ENCODE data around the gene ZC3H8. TPM values are rescaled to one million over a fixed set of nuclear protein-coding genes. Genes with fewer than 3 reads are reported as not detected.
"Not testable (repeated sequence)": the region's sequence is repeated elsewhere in the genome, so short reads cannot be mapped to it uniquely, and the experiment has no call there.

Gene ZC3H8
- total RNA-seq, 1 donor from 2014 or later = 5.0 TPM

DNA sequence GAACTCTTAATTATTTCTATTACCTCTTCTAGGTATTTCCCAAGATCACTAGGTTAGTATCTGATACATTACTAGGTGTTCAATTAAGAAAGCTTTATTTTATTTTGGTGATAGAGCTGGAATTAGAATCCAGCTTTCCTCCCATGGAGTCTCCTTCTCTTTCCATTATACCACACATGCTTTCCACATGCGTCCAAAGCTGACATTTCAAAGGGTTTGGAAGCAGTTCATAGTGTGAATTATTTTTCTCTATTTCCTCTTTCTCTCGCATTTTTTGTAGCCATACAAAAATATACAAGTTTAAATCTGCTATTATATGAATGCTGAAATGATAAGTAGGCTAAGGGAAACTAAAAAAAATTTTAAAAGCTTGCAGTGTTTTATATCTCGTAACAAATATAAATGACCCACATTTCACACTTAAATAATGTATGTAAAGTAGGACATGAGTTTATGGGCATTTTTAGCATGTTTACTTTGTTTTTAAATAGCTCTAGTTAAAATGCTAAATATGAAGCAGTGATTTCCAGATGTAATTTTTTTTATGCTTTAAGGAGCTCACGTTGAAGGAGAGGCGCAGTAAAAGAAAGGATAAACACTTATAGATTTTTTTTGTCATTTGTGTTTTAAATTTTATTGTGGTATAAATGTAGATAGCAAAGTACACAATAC, 40.7 kb upstream of the ZC3H8 start:
- DNase-seq = no peak
- H3K27ac ChIP-seq = no peak overlapping the region
- no peak overlapping the region for H3K4me3 ChIP-seq
- no peak for TF ChIP-seq CTCF (IDR thresholded peaks at IDR 0.05)
- no peaks in the 10 kb centered on the region for H3K9me3 ChIP-seq
- H3K27me3 ChIP-seq (ENCODE audit: low read depth) = no peaks in the 10 kb centered on the region
- H3K36me3 ChIP-seq = no peaks in the 10 kb centered on the region
- intact Hi-C loops (cut with DNase I) = no loop called here
- H3K4me1 ChIP-seq = no peaks in the 10 kb centered on the region
- no peak for ATAC-seq

DNA sequence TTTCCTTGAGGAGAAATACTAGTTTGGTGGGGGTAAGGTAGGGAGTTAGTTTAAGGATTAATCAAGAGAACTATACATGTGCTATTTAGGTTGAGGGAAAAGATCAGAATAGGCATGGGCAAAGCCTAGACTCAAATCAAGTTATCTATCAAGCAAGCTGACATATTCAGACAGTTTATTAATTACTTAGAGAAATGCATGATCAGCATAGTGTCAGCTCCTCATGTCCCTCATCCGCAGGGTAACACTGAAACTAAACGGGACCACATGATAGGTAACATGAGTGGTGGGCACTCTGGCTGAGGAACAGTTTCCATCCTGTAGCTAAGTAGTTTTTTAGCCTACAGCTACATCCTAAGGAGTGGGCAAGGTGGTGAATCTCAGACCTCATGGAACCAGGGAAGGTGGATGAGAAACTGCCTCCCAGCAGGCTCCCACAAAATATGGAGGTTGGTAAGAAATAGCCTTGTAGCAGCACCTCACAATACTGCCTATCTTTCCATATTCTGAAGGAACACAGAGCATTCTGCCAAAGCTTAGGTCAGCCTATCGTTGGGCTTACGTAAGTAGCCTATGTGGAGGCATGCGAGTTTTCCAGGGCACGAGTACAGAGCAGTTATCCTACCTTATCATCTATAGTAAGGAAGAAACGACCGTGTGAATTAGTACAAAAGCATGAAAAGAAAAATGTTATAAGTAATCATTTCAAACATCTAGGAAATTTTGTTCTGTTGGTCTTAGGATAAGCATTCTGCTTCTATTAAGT, 39.0 kb upstream of the ZC3H8 start:
- no peaks in the 10 kb centered on the region for H3K4me1 ChIP-seq
- H3K4me3 ChIP-seq = no peak overlapping the region
- H3K36me3 ChIP-seq = no peaks in the 10 kb centered on the region
- DNase-seq (no peak), ATAC-seq (no peak)
- no peak overlapping the region for H3K27ac ChIP-seq
- no peaks in the 10 kb centered on the region for H3K27me3 ChIP-seq (ENCODE audit: low read depth)
- H3K9me3 ChIP-seq = no peaks in the 10 kb centered on the region
- TF ChIP-seq CTCF (IDR thresholded peaks at IDR 0.05) = no peak
- intact Hi-C loops (cut with DNase I) = no loop called here

- intact Hi-C loops (cut with DNase I) = no loop called here
- Histone ChIP-seq H3K4me1 (no peaks in the 10 kb centered on the region), H3K27me3 (ENCODE audit: low read depth) (no peaks in the 10 kb centered on the region), H3K9me3 (no peaks in the 10 kb centered on the region), H3K4me3 (no peak overlapping the region), H3K36me3 (no peaks in the 10 kb centered on the region), H3K27ac (no peak overlapping the region)
- no peak for DNase-seq
- ATAC-seq = no peak
- no peak for TF ChIP-seq CTCF (IDR thresholded peaks at IDR 0.05)
These were observed 35.8 kb upstream of the ZC3H8 start for GRCh38 chr2:112290648-112291047.

DNA sequence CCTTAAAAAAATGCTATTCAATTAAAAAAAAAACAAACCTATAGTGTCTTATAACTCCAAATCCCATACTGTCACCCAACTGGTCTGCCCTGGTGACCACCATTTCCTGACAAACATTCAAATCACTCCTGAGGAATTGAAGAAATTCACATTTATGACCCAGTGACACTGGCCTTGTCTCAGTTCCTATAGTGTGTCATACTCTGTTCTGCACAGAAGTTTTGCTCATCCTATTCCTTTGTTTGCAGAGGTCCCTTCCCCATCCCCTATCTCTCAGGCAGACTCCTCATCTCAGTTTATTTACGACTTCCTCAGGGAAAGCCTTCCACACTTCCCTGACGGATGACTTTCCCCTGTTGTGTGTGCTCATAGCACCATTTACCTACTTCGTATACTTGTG, 35.2 kb upstream of the ZC3H8 start:
- TF ChIP-seq CTCF (IDR thresholded peaks at IDR 0.05) = no peak
- no peaks in the 10 kb centered on the region for H3K27me3 ChIP-seq (ENCODE audit: low read depth)
- ATAC-seq (no peak), DNase-seq (no peak)
- H3K27ac ChIP-seq = no peak overlapping the region
- no peaks in the 10 kb centered on the region for H3K9me3 ChIP-seq
- no peak overlapping the region for H3K4me3 ChIP-seq
- intact Hi-C loops (cut with DNase I) = no loop called here
- no peaks in the 10 kb centered on the region for H3K36me3 ChIP-seq
- no peaks in the 10 kb centered on the region for H3K4me1 ChIP-seq

- H3K4me1 ChIP-seq; H3K27ac ChIP-seq; H3K27me3 ChIP-seq (ENCODE audit: low read depth); ATAC-seq; DNase-seq; intact Hi-C loops (cut with DNase I); H3K36me3 ChIP-seq; H3K4me3 ChIP-seq; H3K9me3 ChIP-seq: not testable (repeated sequence)
These were observed 28.7 kb upstream of the ZC3H8 start for GRCh38 chr2:112283535-112283934.

GRCh38 chr2:112282066-112282465, 27.2 kb upstream of the ZC3H8 start:
- H3K27me3 ChIP-seq (ENCODE audit: low read depth); H3K9me3 ChIP-seq; H3K4me3 ChIP-seq; DNase-seq; H3K27ac ChIP-seq; intact Hi-C loops (cut with DNase I); H3K36me3 ChIP-seq; ATAC-seq: not testable (repeated sequence)
- peaks cover 13% of the 10 kb centered on the region for H3K4me1 ChIP-seq

All from lower lobe of right lung (tissue), 2 donors.